Keratinocyte (primary cell): ENCODE measurements around the gene FKBP1A. TPM values are rescaled to one million over a fixed set of nuclear protein-coding genes. Genes with fewer than 3 reads are reported as not detected.

Experiments
- DNase-seq: peaks from one replicate; pipeline ENCODE4 v3.0.0-alpha.2; 2011; ENCODE audit warnings: low read depth, missing footprints, low spot score
- FAIRE-seq: peaks from 2 replicates; lab custom pipeline; 2011; peaks lifted over from hg19 to GRCh38; lab: Jason Lieb, UNC
- H2AFZ ChIP-seq: 2 replicates; pipeline ENCODE4 v1.6.0; 2012; ENCODE audit warnings: low read length, control low read depth, inconsistent platforms; ENCODE audit not compliant: control insufficient read depth
- H3K27ac ChIP-seq: 2 replicates; pipeline ENCODE4 v1.5.1; 2011; ENCODE audit warnings: low read length; ENCODE audit not compliant: control insufficient read depth, insufficient read depth
- H3K27me3 ChIP-seq: 3 replicates; pipeline ENCODE4 v1.6.0; 2011; ENCODE audit warnings: low read length; ENCODE audit not compliant: control insufficient read depth, insufficient read depth; ENCODE audit errors: extremely low read depth
- H3K36me3 ChIP-seq, 2 experiments: 2 replicates in 1 of 2; 3 replicates in 1 of 2; pipeline ENCODE4 v1.5.1; 2011; ENCODE audit warnings: low read length in 2 of 2, mild to moderate bottlenecking in 1 of 2; ENCODE audit not compliant: control insufficient read depth in 2 of 2, insufficient read depth in 2 of 2; ENCODE audit errors: extremely low read depth in 1 of 2
- H3K4me1 ChIP-seq: 3 replicates; pipeline ENCODE4 v1.5.1; 2011; ENCODE audit warnings: low read length; ENCODE audit not compliant: control insufficient read depth, insufficient read depth; ENCODE audit errors: extremely low read depth
- H3K4me2 ChIP-seq: 3 replicates; pipeline ENCODE4 v1.6.0; 2011; ENCODE audit warnings: low read depth, low read length; ENCODE audit not compliant: control insufficient read depth, insufficient read depth; ENCODE audit errors: extremely low read depth
- H3K4me3 ChIP-seq, 3 experiments: fragments of 200-600 bp in 1 of 3; sonication (generic) in 1 of 3; 2 replicates in 2 of 3; 3 replicates in 1 of 3; pipeline ENCODE4 v1.5.1; 2011 to 2016; ENCODE audit warnings: low read length in 3 of 3, mild to moderate bottlenecking in 3 of 3, control low read depth in 2 of 3, inconsistent platforms in 1 of 3, low read depth in 1 of 3, mixed read lengths in 1 of 3, mixed run types in 1 of 3, moderate library complexity in 1 of 3; ENCODE audit not compliant: control insufficient read depth in 2 of 3, insufficient read depth in 2 of 3; ENCODE audit errors: extremely low read depth in 1 of 3
- H3K79me2 ChIP-seq: 2 replicates; pipeline ENCODE4 v1.6.0; 2012; ENCODE audit warnings: low read length; ENCODE audit not compliant: control insufficient read depth, insufficient read depth
- H3K9ac ChIP-seq: 3 replicates; pipeline ENCODE4 v1.6.0; 2011; ENCODE audit warnings: low read length; ENCODE audit not compliant: control insufficient read depth, insufficient read depth; ENCODE audit errors: extremely low read depth
- H3K9me1 ChIP-seq: 3 replicates; pipeline ENCODE4 v1.6.0; 2011; ENCODE audit warnings: low read length; ENCODE audit not compliant: control insufficient read depth, insufficient read depth; ENCODE audit errors: extremely low read depth
- H3K9me3 ChIP-seq: 2 replicates; pipeline ENCODE4 v1.5.1; 2012; ENCODE audit warnings: low read depth, low read length; ENCODE audit not compliant: control insufficient read depth
- H4K20me1 ChIP-seq: 3 replicates; pipeline ENCODE4 v1.6.0; 2011; ENCODE audit warnings: low read length; ENCODE audit not compliant: control insufficient read depth, insufficient read depth; ENCODE audit errors: extremely low read depth
- CTCF ChIP-seq, 3 experiments: IDR thresholded peaks in 1 of 3; conservative IDR thresholded peaks in 1 of 3; optimal IDR thresholded peaks in 1 of 3; 2 replicates in 2 of 3; 3 replicates in 1 of 3; pipeline versions ENCODE3 to v1.5.1; 2011; ENCODE audit warnings: low read length in 3 of 3, mild to moderate bottlenecking in 3 of 3, moderate library complexity in 2 of 3, control low read depth in 1 of 3, inconsistent platforms in 1 of 3; ENCODE audit not compliant: insufficient read depth in 2 of 3; ENCODE audit errors: extremely low read depth in 1 of 3
- EZH2 ChIP-seq: IDR thresholded peaks from one replicate; pipeline ENCODE4 v1.6.1; 2012; ENCODE audit warnings: inconsistent platforms, mild to moderate bottlenecking, low read length, moderate library complexity
- dilution Hi-C: fragments of 300-500 bp; cut with MboI; formaldehyde crosslinking; loops from one replicate; pipeline ENCODE4 v1.7.0; 2020; ENCODE audit warnings: low sequenced_read_pairs; ENCODE audit not compliant: extremely low pct_ligation_motif_present
- polyA plus RNA-seq, 5 experiments: library from polyadenylated mRNA; depleted of rRNA in 3 of 5; stranded (reverse) in 3 of 5; stranded (forward) in 1 of 5; unstranded in 1 of 5; fragments of >200 nt; gene quantifications; 1 replicate in 1 of 5; 2 replicates in 3 of 5; 3 replicates in 1 of 5; pipeline versions ENCODE4 v1.2.1 to v1.2.3, GENCODE V29; 2011 to 2012; ENCODE audit warnings: missing spikeins in 2 of 5, low read depth in 1 of 5, low replicate concordance in 1 of 5

Gene FKBP1A
- polyA plus RNA-seq, 1 donor (not counting 4 experiments of a cell fraction or from before 2014, with no cell fraction given): 1,010 TPM

DNA sequence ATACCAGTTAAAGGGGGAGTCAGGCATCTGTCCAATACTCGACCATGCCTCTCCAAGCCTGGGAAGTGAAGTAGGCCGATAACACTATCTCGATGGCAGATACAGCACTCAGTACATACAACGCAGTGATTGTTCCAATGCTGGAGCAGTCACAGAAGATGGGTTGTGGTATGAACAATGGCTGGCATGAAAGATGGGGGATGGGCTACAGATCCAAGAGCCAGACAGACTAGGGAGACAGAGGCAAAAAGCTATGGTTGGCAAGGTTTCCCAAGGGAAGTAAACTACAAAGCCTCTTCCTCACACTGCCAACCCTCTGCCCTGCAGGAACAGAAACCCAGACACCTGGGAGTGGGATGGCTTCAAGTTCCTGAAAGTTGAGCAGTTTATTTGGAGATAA, 19.2 kb downstream of the FKBP1A start:
- Histone ChIP-seq H2AFZ (no peak overlapping the region), H3K27ac (no peak overlapping the region), H3K9me3 (no peaks in the 10 kb centered on the region), H3K4me1 (peaks cover 29% of the 10 kb centered on the region), H3K9me1 (peaks cover 5% of the 10 kb centered on the region), H3K4me3 (no peak overlapping the region), H4K20me1 (peaks cover 27% of the 10 kb centered on the region), H3K36me3 (peaks cover 22 to 54% of the 10 kb centered on the region in 2 experiments), H3K4me2 (no peak overlapping the region), H3K79me2 (peaks cover 86% of the 10 kb centered on the region), H3K27me3 (no peaks in the 10 kb centered on the region), H3K9ac (no peak overlapping the region)
- DNase-seq (no peak), FAIRE-seq (no peak)
- TF ChIP-seq CTCF (optimal IDR thresholded peaks at IDR 0.05 in 1 of 3, IDR thresholded peaks at IDR 0.05 in 1 of 3, conservative IDR thresholded peaks at IDR 0.05 in 1 of 3; ENCODE audit: extremely low read depth in 1 of 3, insufficient read depth in 2 of 3, low read length in 3 of 3): no peak
- dilution Hi-C loops: no loop called here

DNA sequence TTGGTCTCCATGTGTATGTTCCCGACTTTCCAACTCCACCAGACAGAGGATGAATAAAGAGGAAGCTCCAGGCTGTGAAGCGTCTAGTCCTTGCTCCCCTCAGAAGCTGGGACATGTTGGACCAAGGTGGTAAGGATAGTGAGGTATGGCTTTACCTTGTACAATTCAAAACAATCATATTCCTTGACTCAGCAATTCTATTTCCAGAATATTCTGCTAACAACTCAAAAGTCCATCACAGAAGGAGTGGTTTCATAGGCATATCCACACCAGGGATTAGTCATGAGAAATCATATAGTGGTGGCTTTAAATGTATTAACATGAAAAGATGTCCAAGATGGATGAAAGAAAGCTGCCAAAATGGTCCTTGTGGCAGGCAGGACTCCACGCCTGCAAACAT, 19.8 kb downstream of the FKBP1A start:
- DNase-seq: no peak
- no peak overlapping the region for H2AFZ ChIP-seq
- no peaks in the 10 kb centered on the region for H3K9me3 ChIP-seq
- dilution Hi-C loops: no loop called here
- TF ChIP-seq CTCF (optimal IDR thresholded peaks at IDR 0.05 in 1 of 3, IDR thresholded peaks at IDR 0.05 in 1 of 3, conservative IDR thresholded peaks at IDR 0.05 in 1 of 3; ENCODE audit: extremely low read depth in 1 of 3, insufficient read depth in 2 of 3, low read length in 3 of 3) (no peak), EZH2 (no peak)
- no peak overlapping the region for H3K27ac ChIP-seq
- peaks cover 3% of the 10 kb centered on the region for H3K9me1 ChIP-seq
- H3K9ac ChIP-seq: no peak overlapping the region
- H4K20me1 ChIP-seq: peaks cover 23% of the 10 kb centered on the region
- peaks cover 84% of the 10 kb centered on the region for H3K79me2 ChIP-seq
- no peak overlapping the region for H3K4me2 ChIP-seq
- peaks cover 27% of the 10 kb centered on the region for H3K4me1 ChIP-seq
- no peaks in the 10 kb centered on the region for H3K27me3 ChIP-seq
- H3K4me3 ChIP-seq: no peak overlapping the region
- peaks cover 22 to 57% of the 10 kb centered on the region in 2 experiments for H3K36me3 ChIP-seq
- FAIRE-seq: no peak
